Fibroblast of villous mesenchyme (primary cell): Measurements from ENCODE around the gene PIGS. TPM values are rescaled to one million over a fixed set of nuclear protein-coding genes. Genes with fewer than 3 reads are reported as not detected.

ENCODE experiments used
- DNase-seq: peaks from one replicate; pipeline ENCODE4 v3.0.0-alpha.2; 2010; ENCODE audit warnings: low read depth
- H3K4me3 ChIP-seq: 2 replicates; pipeline ENCODE4 v1.5.1; 2011; ENCODE audit warnings: low read depth, mild to moderate bottlenecking, low read length
- total RNA-seq: library from RNA; depleted of rRNA; stranded (reverse); fragments of >200 nt; gene quantifications from 2 replicates; pipeline ENCODE4 v1.2.3, GENCODE V29; 2012
- TF ChIP-seq, protein P1 (sequence below): IDR thresholded peaks from 2 replicates; pipeline ENCODE4 v1.5.1; 2012; ENCODE audit warnings: low read depth, mild to moderate bottlenecking, low read length; ENCODE audit not compliant: insufficient read depth

Gene PIGS
- 48.3 and 52.7 TPM in 2 replicates for total RNA-seq

DNA sequence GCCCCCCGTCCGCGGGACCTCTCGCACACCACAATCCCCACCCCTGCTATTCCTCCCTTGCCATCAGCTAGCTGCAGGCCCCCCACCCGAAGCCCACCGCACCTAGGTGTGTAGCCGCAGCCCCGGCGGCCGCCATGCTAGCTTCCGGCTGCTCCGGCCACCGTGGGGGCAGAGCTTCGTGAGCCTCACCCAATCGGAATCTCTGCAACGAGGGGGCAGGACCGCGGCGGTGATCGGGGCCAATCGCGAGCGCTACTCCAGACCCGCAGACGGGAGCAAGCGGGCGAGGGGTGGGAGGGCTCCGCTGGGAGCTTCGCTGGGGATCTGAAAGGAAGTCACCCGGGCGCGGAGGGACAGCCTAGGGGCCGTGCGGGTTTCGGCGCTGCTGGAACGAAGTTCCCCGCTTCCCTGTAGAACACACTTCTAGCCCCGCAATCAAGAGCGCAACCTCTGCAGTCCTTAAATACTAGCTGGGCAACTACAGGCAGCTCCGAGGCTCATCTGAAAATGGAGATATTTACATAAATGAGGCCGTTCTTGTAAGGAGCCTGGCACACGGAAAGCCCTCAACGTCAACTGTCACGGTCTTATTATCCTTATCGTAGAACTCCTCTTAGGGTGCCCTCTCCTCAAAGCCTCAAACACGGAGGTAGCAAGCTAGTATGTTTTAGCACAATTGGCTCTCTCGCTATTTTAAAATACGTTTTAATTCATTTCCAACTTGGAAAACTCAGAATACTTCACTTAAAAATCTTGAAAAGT is at the start of gene PIGS:
Gene PIGS, minus strand, starts transcription at position 164 of the 762 bp plus-strand sequence. Its CDS starts 28 bp downstream, at position 136.
- TF ChIP-seq, protein P1, sequence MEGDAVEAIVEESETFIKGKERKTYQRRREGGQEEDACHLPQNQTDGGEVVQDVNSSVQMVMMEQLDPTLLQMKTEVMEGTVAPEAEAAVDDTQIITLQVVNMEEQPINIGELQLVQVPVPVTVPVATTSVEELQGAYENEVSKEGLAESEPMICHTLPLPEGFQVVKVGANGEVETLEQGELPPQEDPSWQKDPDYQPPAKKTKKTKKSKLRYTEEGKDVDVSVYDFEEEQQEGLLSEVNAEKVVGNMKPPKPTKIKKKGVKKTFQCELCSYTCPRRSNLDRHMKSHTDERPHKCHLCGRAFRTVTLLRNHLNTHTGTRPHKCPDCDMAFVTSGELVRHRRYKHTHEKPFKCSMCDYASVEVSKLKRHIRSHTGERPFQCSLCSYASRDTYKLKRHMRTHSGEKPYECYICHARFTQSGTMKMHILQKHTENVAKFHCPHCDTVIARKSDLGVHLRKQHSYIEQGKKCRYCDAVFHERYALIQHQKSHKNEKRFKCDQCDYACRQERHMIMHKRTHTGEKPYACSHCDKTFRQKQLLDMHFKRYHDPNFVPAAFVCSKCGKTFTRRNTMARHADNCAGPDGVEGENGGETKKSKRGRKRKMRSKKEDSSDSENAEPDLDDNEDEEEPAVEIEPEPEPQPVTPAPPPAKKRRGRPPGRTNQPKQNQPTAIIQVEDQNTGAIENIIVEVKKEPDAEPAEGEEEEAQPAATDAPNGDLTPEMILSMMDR: no peak
- DNase-seq: peak; percentile 90
- peak within 1 kb of the TSS; percentile 87 for H3K4me3 ChIP-seq

DNA sequence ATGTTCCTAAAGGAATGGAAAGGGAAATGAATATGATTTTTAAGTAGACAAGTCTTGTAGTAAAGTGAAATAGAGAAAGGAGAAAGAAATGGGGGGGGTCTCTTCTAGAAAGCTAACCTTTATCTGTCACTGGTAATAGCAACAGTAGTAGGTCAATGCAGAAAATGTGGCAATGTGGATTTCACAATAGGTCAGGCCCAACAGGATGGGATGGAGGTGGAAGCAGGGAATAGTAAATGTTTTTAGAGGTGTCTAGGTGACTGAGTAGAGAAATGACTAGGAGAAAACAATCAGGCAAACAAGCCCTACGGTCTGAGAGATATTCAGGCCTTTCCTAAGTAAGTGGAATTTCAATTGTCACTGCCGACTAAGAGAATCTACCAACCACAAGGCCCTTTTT is 48.7 kb upstream of the PIGS start:
- TF ChIP-seq, protein P1: no peak
- DNase-seq: peak; percentile 6
- no peak overlapping the region for H3K4me3 ChIP-seq

DNA sequence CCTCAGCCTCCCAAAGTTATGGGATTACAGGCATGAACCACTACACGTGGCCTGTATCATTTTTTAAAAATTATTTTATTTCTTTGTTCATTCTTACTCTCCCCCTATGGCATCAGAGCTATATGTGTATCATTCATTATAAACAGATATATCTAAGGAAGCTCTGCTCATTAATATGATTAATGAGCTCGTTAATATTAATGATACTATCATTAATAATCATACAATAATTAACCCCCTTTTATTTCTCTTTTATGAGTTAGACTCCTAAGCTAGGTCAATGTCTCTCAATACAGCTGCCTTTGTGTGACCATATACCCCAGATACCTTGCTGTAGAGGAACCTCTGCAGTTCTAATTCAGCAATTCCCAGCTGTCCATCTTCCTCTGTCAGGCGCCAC is 47.1 kb upstream of the PIGS start:
- TF ChIP-seq, protein P1: no peak
- H3K4me3 ChIP-seq: no peak overlapping the region
- DNase-seq: no peak

DNA sequence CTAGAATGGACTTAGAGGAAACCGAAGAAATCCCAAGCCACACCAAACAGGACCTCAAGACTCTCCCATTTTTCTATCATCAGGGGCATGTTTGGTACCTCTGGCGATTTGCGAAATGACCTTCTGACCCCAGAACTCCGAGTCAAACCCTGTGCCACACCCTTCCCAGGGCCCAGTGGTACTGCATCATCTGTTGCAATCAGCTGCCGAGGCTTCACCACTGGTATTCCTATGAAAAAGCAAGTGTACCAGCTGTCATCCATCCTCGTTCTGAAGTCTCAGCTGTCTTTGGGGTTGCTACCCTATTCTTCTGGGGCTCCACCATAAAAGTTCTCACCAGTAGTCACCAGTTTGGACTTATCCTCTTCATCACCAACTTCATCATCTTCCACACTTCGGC is 45.0 kb upstream of the PIGS start:
- DNase-seq: no peak

DNA sequence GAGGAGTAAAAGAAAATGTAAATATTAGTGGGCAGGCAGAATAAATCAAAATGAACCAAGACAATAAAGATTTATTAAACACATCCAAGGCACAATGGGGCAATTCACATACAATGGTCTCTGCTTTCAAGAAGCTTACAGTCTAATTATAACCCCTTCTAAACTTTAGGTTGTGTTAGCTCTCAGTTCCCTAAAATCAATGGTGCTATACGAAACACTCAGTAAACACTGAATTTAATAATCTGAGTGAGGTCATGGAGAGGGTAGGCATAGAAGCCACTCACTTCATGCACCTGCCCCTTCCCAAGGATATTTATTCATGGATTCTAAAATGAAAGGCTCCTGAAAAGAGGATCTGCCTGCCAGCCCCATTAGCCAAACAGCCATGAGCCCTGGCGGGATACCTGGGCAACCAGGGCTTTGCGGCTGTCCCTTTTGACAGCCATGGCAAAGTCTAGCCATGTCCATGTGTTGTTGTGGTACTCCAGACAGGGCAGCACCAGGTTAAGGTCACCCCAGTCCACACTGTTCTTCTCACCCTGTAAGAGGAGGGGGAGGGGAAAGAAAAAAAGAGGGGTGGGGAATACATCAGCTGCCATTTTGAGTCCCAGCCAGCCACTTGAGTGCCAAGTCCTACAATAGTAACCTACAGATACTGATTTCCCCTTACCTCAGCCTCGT is 44.1 kb upstream of the PIGS start:
- no peak for DNase-seq
- TF ChIP-seq, protein P1: no peak
- H3K4me3 ChIP-seq: no peak overlapping the region

More for the DNA sequence above, 45.0 kb upstream of the PIGS start:
- TF ChIP-seq, protein P1: no peak
- H3K4me3 ChIP-seq: no peak overlapping the region

DNA sequence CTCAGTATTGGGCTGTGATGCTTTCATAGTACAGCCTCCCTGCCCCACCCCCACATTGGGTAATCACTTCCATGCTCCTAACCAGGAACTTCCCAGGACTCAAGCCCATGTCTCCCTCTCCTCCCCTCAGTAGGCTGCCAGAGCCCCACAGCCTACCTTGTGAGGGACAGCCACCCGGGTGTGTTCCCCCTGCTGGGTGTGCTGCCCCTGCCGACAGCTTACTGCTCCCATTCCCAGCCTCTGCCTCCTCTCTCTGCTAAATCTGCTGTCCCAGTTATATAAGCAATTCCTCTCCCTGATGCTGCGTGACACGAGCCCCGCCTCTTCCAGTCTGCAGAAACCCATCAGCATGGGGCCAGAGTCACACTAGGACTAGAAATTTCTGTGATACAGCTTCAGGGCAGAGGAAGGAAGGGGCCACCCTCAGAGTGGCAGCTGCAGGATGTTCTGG is 42.6 kb upstream of the PIGS start, which contains the start of gene RSKR:
Gene RSKR, minus strand, starts transcription at position 255 of the 451 bp plus-strand sequence. Its CDS starts 24 bp downstream, at position 231.
- DNase-seq: no peak
- H3K4me3 ChIP-seq: no peak within 1 kb of the TSS
- TF ChIP-seq, protein P1: peak; percentile 3
